HG02943 (cell line): ENCODE results near the gene ATP6V1F.

Experiments
- ATAC-seq: cut with Tn5 transposase; IDR thresholded peaks from one replicate; pipeline ENCODE4 v1.9.1; 2021; ENCODE audit warnings: mild to moderate bottlenecking, low read depth, moderate library complexity; ENCODE audit not compliant: unreplicated experiment

Gene ATP6V1F

DNA sequence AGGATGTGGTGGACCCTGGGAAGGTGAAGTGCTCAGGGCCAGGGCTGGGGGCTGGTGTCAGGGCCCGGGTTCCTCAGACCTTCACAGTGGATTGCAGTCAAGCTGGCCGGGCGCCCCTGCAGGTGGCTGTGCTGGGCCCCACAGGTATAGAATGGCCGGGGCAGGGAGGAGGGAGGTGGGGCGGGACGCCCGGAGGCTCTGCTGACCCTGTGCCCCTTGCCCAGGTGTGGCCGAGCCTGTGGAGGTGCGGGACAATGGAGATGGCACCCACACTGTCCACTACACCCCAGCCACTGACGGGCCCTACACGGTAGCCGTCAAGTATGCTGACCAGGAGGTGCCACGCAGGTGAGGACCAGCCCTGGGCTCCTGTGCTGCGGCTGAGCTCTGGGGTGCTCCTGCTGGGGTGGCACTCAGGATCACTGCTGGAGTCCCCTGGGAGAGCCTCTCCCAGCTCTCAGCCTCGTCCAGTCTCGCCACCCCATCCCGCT is 14.9 kb upstream of the ATP6V1F start:
- ATAC-seq, result no peak

DNA sequence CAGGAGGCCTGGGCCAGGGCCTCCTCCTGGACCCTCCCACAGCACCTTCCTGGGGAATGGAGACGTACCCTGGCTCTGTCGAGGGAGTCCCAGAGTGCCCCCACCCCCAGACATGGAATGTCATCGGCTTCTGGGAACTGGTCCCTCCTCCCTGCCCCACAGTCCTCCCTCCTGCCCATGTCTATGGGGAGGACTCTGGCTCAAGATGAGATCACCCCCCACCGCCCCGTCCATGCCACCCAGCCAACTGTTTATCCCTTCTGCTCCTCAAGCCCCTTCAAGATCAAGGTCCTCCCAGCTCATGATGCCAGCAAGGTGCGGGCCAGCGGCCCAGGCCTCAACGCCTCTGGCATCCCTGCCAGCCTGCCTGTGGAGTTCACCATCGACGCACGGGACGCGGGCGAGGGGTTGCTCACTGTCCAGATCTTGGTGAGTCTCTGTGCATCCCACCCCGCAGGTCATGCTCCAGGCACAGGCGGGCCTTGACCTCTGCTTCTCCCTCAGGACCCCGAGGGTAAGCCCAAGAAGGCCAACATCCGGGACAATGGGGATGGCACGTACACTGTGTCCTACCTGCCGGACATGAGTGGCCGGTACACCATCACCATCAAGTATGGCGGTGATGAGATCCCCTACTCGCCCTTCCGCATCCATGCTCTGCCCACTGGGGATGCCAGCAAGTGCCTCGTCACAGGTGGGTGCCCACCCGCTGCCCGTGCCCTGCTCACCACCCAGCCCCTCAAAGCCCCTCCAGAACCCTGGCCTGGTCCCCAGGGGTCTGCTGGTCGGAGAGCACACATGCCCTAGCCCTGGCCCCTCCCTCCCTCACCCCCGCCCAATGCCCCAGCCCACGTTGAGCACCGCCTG is 14.1 kb upstream of the ATP6V1F start:
- ATAC-seq, result no peak

DNA sequence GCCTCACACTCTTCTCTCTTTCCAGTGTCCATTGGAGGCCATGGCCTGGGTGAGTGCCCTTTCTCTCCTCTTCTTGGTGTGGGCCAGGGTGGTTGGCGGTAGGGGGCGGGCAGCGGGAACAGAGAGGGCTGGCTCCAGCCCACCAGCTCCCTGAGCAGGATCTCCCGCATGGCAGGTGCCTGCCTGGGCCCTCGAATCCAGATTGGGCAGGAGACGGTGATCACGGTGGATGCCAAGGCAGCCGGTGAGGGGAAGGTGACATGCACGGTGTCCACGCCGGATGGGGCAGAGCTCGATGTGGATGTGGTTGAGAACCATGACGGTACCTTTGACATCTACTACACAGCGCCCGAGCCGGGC is 13.5 kb upstream of the ATP6V1F start:
- ATAC-seq, result no peak

DNA sequence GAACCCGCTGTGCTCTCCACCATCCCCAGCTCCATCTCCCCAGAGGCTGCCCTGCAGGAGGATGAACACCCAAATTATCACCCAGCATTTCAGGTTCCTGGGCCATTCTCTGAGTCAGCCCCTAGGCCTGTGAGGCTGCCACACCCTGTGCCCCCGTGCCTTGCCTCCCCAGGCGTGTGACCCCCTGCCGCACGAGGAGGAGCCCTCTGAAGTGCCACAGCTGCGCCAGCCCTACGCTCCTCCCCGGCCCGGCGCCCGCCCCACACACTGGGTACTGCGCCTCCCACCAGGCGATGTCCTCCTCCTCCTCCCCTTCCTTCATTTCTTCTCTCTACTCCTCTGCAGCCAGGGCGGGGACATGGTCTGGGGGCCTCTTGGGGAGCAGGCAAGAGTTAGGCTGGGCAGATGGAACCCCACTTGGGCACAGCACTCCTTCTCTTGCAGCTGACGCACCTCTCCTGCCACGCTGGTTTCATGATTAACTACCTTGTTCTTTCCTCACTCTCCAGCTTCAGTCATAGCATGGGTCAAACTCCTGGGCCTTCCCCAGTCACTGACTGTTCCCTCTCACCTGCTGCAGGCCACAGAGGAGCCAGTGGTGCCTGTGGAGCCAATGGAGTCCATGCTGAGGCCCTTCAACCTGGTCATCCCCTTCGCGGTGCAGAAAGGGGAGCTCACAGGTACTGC is 12.7 kb upstream of the ATP6V1F start:
- no peak for ATAC-seq

DNA sequence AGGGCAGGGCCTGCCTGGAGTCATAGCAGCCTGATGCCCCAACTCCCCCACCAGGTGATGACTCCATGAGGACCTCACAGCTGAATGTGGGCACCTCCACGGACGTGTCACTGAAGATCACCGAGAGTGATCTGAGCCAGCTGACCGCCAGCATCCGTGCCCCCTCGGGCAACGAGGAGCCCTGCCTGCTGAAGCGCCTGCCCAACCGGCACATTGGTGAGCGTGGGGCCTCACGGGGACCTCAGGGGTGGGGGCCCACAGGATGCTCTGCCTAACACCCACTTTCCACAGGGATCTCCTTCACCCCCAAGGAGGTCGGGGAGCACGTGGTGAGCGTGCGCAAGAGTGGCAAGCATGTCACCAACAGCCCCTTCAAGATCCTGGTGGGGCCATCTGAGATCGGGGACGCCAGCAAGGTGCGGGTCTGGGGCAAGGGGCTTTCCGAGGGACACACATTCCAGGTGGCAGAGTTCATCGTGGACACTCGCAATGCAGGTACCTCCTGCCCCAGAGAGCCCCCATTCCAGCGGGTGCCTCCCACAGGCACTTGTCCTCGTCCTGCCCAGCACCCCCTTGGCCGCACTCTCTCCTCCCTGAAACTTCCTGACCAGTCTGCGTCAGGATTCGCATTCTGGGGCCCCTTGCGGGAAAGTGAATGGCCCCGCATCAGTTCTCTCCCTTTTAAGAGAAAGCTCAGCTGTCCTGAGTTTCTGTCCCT is 10.0 kb upstream of the ATP6V1F start:
- no peak for ATAC-seq

DNA sequence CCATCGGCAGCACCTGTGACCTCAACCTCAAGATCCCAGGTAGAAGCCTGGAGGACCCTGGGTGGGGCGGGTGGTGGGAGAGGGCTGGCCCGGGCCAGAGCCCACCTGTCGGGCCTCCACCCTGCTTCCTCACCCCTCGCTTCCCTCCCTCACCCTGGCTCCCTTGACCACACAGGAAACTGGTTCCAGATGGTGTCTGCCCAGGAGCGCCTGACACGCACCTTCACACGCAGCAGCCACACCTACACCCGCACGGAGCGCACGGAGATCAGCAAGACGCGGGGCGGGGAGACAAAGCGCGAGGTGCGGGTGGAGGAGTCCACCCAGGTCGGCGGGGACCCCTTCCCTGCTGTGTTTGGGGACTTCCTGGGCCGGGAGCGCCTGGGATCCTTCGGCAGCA is 8.9 kb upstream of the ATP6V1F start:
- ATAC-seq, result no peak

DNA sequence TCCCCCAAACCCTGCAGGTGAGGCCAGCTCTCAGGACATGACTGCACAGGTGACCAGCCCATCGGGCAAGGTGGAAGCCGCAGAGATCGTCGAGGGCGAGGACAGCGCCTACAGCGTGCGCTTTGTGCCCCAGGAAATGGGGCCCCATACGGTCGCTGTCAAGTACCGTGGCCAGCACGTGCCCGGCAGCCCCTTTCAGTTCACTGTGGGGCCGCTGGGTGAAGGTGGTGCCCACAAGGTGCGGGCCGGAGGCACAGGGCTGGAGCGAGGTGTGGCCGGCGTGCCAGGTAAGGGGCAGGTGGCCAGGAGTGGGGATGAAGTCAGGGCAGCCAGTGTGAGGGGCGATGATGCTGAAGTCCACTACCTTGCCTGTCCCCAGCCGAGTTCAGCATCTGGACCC is 8.3 kb upstream of the ATP6V1F start:
- no peak for ATAC-seq

DNA sequence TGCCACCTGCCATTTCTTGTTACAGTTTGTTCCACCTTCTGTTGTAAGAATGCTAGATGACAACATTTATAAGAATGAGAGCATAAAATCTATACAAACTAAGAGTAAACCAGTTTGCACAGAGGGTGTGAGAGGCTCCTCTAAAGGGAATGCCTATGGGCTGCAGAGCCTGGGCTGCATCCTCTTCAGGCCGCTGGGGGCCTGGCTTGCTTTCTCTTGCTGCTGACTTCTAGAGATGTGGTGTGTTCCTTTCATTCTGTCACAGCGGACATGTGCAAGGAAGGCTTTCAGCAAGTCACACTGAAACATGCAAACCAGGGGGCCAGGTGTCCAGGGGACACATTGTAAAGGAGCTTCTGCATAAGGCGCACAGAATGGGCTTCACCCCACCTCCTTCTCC is 7.1 kb upstream of the ATP6V1F start:
- ATAC-seq, result no peak

DNA sequence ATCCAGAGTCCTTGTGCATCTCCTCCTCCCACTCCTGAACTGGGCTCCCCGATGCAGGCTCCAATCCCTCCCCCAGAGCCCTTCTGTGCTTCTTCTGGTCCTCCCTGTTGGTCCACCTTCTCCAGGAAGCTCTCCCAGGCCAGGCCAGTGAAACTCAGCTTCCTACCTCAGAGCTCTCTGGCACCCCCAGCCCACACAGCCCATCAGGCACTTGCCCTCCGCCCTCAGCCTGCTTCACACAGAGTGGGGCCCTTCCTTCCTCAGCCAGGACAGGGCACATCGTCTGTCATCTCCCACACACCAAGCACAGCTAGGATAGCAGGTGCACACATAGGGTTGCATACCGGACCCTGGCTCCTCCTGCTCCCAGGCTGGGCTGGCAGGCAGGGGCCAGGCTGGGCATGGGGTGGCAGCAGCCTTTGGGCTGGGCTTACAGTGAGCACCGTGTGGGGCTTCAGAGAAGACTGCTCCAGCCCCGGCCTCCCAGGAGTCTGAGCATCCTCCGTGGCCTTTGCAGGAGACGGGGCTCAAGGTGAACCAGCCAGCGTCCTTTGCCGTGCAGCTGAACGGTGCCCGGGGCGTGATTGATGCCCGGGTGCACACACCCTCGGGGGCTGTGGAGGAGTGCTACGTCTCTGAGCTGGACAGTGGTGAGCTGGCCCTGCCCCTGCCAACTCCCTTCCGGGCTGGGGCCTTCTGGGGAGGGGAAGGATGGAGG is 6.5 kb upstream of the ATP6V1F start:
- no peak for ATAC-seq

DNA sequence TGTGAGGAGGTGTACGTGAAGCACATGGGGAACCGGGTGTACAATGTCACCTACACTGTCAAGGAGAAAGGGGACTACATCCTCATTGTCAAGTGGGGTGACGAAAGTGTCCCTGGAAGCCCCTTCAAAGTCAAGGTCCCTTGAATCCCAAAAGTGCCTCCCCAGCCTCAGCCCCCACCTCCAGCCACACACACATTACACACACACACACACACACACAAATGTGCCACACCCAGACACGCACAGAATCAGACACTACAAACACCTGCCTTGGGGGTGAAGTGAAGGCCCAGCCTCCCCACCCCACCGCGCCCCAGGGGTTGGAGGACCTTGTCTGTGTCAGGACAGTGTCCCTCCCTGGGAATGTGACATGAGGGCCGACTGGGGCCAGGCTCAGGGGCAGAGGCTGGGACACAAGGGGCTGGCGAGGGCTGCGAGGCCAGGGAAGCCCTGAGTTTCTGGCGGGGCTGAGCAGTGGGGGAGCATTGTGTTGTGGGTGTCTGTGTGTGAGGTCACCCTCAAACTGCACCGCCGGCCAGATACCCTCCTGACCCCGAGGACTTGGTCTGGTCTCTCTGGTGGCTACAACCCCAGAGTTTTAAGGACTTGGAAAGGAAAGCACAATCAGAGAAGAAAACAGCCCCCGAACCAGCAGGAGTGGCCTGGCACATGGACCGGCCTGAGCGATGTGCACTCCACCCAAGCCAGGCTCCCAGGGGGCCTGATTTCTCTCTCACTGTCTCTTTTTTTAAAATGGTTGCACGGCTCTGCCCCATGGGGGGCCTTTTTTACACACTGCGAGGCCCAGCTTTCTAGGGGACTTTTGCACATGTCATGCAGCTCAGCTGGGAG is 4.0 kb upstream of the ATP6V1F start:
- no peak for ATAC-seq

DNA sequence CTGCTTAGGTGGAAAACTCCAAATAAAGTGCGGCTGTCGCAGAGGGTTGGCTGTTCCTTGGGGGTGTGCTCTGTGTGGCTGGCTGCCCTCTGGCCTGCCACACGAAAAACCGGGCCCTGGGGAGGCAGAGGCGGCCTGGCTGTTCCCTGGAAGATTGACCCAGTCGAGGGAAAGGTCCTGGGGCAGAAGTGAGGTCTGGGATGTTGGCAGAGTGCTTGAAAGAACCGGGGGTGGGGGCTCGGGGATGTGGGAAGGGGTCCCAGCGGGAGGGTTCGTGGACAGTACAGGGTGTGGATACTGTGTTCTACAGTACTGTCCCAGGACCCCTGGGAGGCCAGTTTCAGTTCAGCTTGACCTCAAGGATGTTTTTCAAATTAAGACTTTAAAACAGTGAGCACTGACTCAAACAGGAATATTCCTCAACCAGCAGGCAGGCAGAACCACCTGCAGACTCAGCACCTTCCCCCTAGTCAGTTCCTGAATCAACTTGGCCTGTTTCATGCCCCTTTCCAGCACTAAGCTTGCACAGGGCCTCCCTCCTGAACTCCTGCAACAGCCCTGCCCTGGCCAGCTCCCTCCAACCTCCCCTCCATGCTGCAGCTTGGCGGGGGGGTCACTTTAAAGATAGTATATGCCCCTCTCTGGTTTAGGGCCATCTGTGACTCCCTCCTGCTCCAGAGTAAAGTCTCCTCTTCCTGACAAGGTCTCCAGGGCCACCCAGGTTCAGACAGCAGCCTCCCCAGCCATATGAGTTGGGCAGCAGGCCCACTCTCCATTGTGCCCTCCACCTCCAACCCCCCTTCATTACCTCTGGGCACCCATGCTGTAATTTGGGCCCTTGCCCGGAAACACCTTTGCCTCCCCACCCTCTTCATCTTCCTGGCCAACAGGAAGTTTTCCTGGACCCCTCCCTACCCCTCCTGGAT is 3.2 kb upstream of the ATP6V1F start:
- no peak for ATAC-seq

DNA sequence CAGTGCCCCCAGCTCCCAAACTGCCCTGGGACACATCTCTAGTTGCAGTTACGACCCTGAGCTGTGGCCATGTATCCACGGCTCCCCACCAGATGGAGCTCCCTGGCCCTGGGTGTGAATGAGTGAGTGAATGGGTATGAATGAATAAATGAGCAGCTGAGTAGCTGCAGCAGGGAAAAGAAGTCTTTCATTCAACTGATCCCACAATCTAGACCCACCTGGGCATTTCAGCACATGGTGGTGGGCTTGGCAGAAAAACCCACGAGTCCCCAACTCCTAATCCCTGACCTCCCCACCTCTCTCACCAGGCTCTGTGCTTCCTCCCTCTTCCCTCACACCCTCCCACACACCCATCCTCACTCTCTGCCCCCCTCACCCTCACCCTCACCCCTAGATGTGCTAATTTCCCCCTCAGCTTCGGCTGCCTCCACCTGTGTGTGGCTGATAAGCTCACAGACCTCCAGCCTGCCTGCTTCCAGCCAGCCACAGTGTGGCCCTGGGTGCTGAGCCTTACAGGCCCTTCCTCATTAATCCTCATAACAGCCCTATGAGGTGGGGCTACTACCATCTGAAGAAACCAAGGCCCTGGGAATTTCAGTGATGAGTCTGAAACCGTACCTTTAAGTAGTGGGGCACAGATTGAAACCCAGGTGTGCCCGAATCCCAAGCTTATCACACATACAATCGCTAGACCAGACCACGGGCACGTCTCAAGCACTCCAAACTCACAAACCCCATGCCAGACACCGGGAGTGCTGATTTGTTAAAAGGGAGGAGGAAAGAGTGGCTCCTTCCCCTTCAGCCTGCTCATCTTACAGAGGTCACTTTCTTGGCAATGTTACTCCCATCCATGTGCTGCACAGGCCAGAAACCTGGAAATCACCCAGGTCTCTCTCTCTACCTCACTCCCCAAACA is 2.2 kb upstream of the ATP6V1F start:
- no peak for ATAC-seq

DNA sequence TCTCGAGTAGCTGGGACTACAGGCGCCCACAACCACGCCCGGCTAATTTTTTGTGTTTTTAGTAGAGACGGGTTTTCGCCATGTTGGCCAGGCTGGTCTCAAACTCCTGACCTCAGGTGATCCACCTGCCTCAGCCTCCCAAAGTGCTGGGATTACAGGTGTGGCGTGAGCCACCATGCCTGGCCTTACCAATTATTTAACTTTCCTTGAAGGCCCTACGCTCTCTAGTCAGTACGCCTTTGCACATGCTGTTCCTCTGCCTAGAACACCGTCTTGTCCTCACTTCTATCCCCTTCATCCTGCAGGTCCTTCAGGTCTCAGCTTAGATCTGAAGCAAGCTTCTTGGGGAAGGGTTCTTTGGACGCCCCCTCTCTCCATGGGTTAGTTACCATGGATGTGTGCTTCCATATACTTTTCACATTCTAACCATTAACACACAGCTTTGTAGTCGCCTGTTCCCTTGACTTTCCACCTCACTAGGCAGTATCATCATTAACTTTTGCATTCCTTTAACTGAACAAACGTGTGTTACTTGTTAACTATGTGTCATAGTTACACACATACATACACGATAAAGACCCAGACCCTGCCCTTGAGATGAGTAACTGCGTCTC is 592 bp upstream of the ATP6V1F start:
- ATAC-seq, result peak; percentile 1

DNA sequence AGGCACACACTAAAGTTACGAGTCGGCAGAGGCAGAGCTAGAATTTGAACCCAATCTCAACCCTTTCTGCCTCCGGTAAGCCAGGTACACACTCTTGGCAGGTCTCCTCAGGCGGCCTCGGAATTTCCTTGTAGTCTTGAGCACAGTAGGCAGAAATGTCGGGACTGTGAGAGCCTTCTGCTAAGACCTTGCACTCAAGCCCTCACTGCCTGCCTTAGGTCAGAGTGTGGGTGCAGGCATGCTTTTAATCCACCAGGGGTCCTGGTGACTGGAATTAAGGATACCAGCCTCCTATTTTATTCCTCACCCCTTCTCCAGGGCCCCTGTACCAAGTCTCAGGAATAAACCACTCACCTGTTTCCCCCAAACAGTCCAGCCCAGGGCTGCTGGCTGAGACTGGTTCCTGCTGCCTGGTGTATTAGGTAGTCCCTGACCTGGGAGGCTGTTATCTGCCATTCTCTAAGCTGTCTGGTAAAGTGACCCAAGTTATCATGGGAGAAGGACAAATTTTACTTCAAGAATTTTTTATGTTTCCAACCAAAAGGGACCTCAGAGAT is 855 bp downstream of the ATP6V1F start:
- ATAC-seq, result peak; percentile 30

DNA sequence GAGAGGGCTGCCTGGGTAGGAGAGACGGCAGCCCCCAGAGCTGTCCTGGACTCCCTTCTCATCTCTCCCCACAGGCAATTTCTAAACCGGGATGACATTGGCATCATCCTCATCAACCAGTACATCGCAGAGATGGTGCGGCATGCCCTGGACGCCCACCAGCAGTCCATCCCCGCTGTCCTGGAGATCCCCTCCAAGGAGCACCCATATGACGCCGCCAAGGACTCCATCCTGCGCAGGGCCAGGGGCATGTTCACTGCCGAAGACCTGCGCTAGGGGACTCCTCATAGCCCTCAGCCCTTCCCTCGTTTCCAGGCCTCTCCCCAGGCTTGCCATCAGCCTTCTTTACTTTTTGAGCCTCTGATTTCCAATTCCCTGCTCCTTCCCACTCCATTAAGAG is 2.6 kb downstream of the ATP6V1F start:
- ATAC-seq, result no peak

DNA sequence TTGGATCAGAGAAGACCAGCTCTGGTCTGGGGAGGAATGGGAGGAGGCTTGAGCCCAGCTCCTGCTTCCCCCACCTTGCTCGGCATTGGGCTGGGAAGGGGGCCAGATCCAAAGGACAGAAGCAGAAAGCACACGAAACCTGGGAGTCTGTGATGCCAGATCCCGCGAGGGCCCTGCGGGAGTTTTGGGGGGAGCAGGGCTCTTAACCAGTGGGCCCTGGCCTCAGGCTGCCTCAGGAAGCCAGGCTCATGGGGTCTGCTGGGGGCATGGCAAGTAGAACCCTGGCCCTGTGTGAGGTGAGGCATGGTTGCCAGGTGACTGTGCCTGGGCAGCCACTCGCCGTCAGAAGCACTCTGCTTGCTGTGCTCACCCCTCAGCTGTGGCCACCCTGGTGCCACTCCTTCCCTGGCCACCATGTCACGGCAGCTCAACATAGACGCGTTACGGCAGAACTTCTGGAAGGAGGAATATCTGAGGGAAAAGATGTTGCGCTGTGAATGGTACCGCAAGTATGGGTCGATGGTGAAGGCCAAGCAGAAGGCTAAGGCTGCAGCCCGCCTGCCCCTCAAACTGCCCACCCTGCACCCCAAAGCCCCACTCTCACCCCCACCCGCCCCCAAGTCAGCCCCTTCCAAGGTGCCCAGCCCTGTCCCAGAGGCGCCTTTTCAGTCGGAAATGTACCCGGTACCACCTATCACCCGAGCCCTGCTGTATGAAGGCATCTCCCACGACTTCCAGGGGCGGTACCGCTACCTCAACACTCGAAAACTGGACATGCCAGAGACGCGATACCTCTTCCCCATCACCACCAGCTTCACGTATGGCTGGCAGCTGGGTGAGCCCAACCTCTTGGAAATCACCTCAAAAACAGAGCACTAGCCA is 3.6 kb downstream of the ATP6V1F start:
- no peak for ATAC-seq
